Kidney (tissue), 14 donors: ENCODE data around the gene INHBB. TPM values are rescaled to one million over a fixed set of nuclear protein-coding genes. Genes with fewer than 3 reads are reported as not detected.
"Not testable (repeated sequence)": the region's sequence is repeated elsewhere in the genome, so short reads cannot be mapped to it uniquely, and the experiment has no call there.

ENCODE experiments used
- DNase-seq, 5 donors: peaks; one replicate each; pipeline ENCODE4 v3.0.0-alpha.2; 2013 to 2020
- FAIRE-seq: peaks from 2 replicates; lab custom pipeline; 2012; peaks lifted over from hg19 to GRCh38; lab: Jason Lieb, UNC
- H3K27ac ChIP-seq, 2 donors: one replicate each; pipeline ENCODE4 v1.7.0; 2013; ENCODE audit warnings: low read depth in 2 of 2, low read length in 2 of 2, inconsistent platforms in 1 of 2
- H3K27me3 ChIP-seq: one replicate; pipeline ENCODE4 v1.7.1; 2013; ENCODE audit warnings: low read length, inconsistent platforms; ENCODE audit not compliant: control insufficient read depth, insufficient read depth
- H3K36me3 ChIP-seq, 3 donors: one replicate each; pipeline versions ENCODE4 v1.7.0 to v1.7.1; 2013; ENCODE audit warnings: low read length in 3 of 3, control low read depth in 1 of 3, inconsistent platforms in 1 of 3; ENCODE audit not compliant: insufficient read depth in 3 of 3, control insufficient read depth in 2 of 3
- H3K4me1 ChIP-seq, 3 donors: one replicate each; pipeline versions ENCODE4 v1.7.0 to v1.7.1; 2013; ENCODE audit warnings: low read length in 3 of 3, inconsistent platforms in 1 of 3, low read depth in 1 of 3; ENCODE audit not compliant: control insufficient read depth in 2 of 3, insufficient read depth in 2 of 3
- H3K4me3 ChIP-seq, 3 donors: one replicate each; pipeline versions ENCODE4 v1.7.0 to v1.8.1; 2013; ENCODE audit warnings: low read length in 3 of 3, control low read depth in 1 of 3, inconsistent platforms in 1 of 3
- H3K9ac ChIP-seq, 3 donors: one replicate each; pipeline versions ENCODE4 v1.7.0 to v1.7.1; 2013; ENCODE audit warnings: low read length in 3 of 3, control low read depth in 1 of 3, inconsistent platforms in 1 of 3
- H3K9me3 ChIP-seq, 3 donors: one replicate each; pipeline versions ENCODE4 v1.7.0 to v1.7.1; 2013; ENCODE audit warnings: low read length in 3 of 3, control low read depth in 1 of 3, inconsistent platforms in 1 of 3; ENCODE audit not compliant: control insufficient read depth in 2 of 3, insufficient read depth in 1 of 3
- CTCF ChIP-seq: IDR thresholded peaks from 3 replicates; pipeline ENCODE4 v1.5.1; 2012; ENCODE audit warnings: mild to moderate bottlenecking, moderate library complexity, borderline replicate concordance; ENCODE audit not compliant: insufficient read depth; ENCODE audit errors: extremely low read depth
- intact Hi-C: fragments of 100-400 bp; cut with DNase I; formaldehyde crosslinking; loops from one replicate; pipeline ENCODE4 v1.11.1; 2022
- polyA plus RNA-seq: library from polyadenylated mRNA; stranded (reverse); fragments of 350-450 nt; fragmentation: Illumina TruSeq; extraction: RNeasy Lipid Tissue Mini Kit (QIAGEN cat#74804); gene quantifications from one replicate; pipeline ENCODE4 v1.2.3, GENCODE V29; 2014; ENCODE audit warnings: low read depth, low replicate concordance; ENCODE audit not compliant: insufficient read depth
- total RNA-seq: library from RNA; stranded (reverse); fragmentation: NEBNext Ultra II Directional; extraction: Animal tissue kit (Norgen Biotek cat#: 25700); gene quantifications from one replicate; pipeline ENCODE4 v1.2.1, GENCODE V29; 2021
- donor health status: control.
- donor health status: control.
- donor health status: control.
- donor health status: control.
- donor health status: control.
- donor health status: DM: yes; HTN: yes; CAD: no.
- donor health status: Normal renal cell carcinoma (clear cell type).

INHBB gene
- total and polyA plus RNA-seq, 2 donors from 2014 or later = 0.49 to 3.7 TPM

- Histone ChIP-seq H3K27ac (no peak overlapping the region), H3K9ac (no peak overlapping the region), H3K9me3 (peaks cover 0 to 8% (median 0%) of the 10 kb centered on the region in 3 donors), H3K4me1 (no peaks in the 10 kb centered on the region), H3K27me3 (no peaks in the 10 kb centered on the region), H3K36me3 (no peaks in the 10 kb centered on the region), H3K4me3 (no peak overlapping the region)
- DNase-seq = peak in 3 of 5 donors; percentile 8 to 65 (median 36)
- intact Hi-C loops = no loop called here
- FAIRE-seq = no peak
- TF ChIP-seq CTCF = no peak
Observed at GRCh38 chr2:120389036-120389391, 43.1 kb downstream of the INHBB start.

GRCh38 chr2:120390381-120391055 lies 44.6 kb downstream of the INHBB start:
- peak in 3 of 5 donors; percentile 4 to 46 (median 27) for DNase-seq
- no peak for FAIRE-seq
- H3K36me3 ChIP-seq = no peaks in the 10 kb centered on the region
- intact Hi-C loops = no loop called here
- no peaks in the 10 kb centered on the region for H3K4me1 ChIP-seq
- no peak overlapping the region for H3K9ac ChIP-seq
- H3K27ac ChIP-seq = no peak overlapping the region
- no peak for TF ChIP-seq CTCF
- H3K27me3 ChIP-seq = no peaks in the 10 kb centered on the region
- H3K9me3 ChIP-seq = peaks cover 0 to 8% (median 0%) of the 10 kb centered on the region in 3 donors
- no peak overlapping the region for H3K4me3 ChIP-seq

- FAIRE-seq, H3K36me3 ChIP-seq, H3K9ac ChIP-seq, H3K9me3 ChIP-seq, H3K4me1 ChIP-seq, H3K27ac ChIP-seq, DNase-seq, intact Hi-C loops, H3K27me3 ChIP-seq, H3K4me3 ChIP-seq: not testable (repeated sequence)
Observed at GRCh38 chr2:120391382-120391781, 45.4 kb downstream of the INHBB start.

- intact Hi-C loops = no loop called here
Observed at GRCh38 chr2:120391911-120392665, 46.2 kb downstream of the INHBB start.

More at GRCh38 chr2:120391911-120392665, 46.2 kb downstream of the INHBB start:
- DNase-seq (peak; percentile 42 to 68 (median 44)), FAIRE-seq (no peak)
- Histone ChIP-seq H3K27me3 (no peaks in the 10 kb centered on the region), H3K36me3 (no peaks in the 10 kb centered on the region), H3K9ac (no peak overlapping the region), H3K9me3 (peaks cover 0 to 8% (median 0%) of the 10 kb centered on the region in 3 donors), H3K27ac (no peak overlapping the region), H3K4me3 (no peak overlapping the region), H3K4me1 (no peaks in the 10 kb centered on the region)
- TF ChIP-seq CTCF = no peak
